D341Med (cell line): Measurements from ENCODE around the gene CNKSR2.

Experiments
- DNase-seq: peaks from one replicate; pipeline ENCODE4 v3.0.0; 2012; ENCODE audit warnings: low spot score

Gene CNKSR2

GRCh38 chrX:21612154-21612553, 237.9 kb downstream of the CNKSR2 start:
- no peak for DNase-seq

- no peak for DNase-seq
Measured at GRCh38 chrX:21616386-21616785, 242.2 kb downstream of the CNKSR2 start.

GRCh38 chrX:21620234-21620633, 246.0 kb downstream of the CNKSR2 start:
- DNase-seq, result no peak

GRCh38 chrX:21623778-21624501, 249.7 kb downstream of the CNKSR2 start:
- DNase-seq, result no peak

GRCh38 chrX:21632027-21632426, 257.8 kb downstream of the CNKSR2 start:
- DNase-seq, result no peak

- no peak for DNase-seq
Measured at GRCh38 chrX:21638311-21638710, 264.1 kb downstream of the CNKSR2 start.

GRCh38 chrX:21639775-21640174, 265.6 kb downstream of the CNKSR2 start:
- no peak for DNase-seq

- no peak for DNase-seq
Measured at GRCh38 chrX:21645431-21645830, 271.2 kb downstream of the CNKSR2 start.

- DNase-seq, result no peak
Measured at GRCh38 chrX:21645886-21646285, 271.7 kb downstream of the CNKSR2 start.

- DNase-seq, result no peak
Measured at GRCh38 chrX:21655901-21656586, 281.8 kb downstream of the CNKSR2 start.

- DNase-seq, result no peak
Measured at GRCh38 chrX:21656587-21657317, 282.5 kb downstream of the CNKSR2 start.

GRCh38 chrX:21657318-21658151, 283.3 kb downstream of the CNKSR2 start:
- DNase-seq, result no peak

- DNase-seq, result no peak
Measured at GRCh38 chrX:21658152-21658737, 284.0 kb downstream of the CNKSR2 start, which contains the start of gene KLHL34. Gene KLHL34, minus strand, starts transcription at chrX:21658330. Its CDS starts 542 bp downstream, at chrX:21657788.

GRCh38 chrX:21658746-21659145, 284.5 kb downstream of the CNKSR2 start:
- no peak for DNase-seq

- no peak for DNase-seq
Measured at GRCh38 chrX:21659320-21659719, 285.1 kb downstream of the CNKSR2 start.

GRCh38 chrX:21660156-21660555, 285.9 kb downstream of the CNKSR2 start:
- no peak for DNase-seq

- DNase-seq, result no peak
Measured at GRCh38 chrX:21661316-21661715, 287.1 kb downstream of the CNKSR2 start.

GRCh38 chrX:21662761-21663160, 288.5 kb downstream of the CNKSR2 start:
- no peak for DNase-seq

GRCh38 chrX:21666252-21666651, 292.0 kb downstream of the CNKSR2 start:
- no peak for DNase-seq

GRCh38 chrX:21666679-21667078, 292.5 kb downstream of the CNKSR2 start:
- no peak for DNase-seq

GRCh38 chrX:21674430-21675186, 300.4 kb downstream of the CNKSR2 start:
- no peak for DNase-seq
